ENCODE measurements around the gene DBF4.
"Not testable (repeated sequence)": the region's sequence is repeated elsewhere in the genome, so short reads cannot be mapped to it uniquely, and the experiment has no call there.

DBF4 gene

GRCh38 chr7:87882151-87882937 is 6.1 kb downstream of the DBF4 start:
- DNase-seq: no peak

- no peak for DNase-seq
Observed at GRCh38 chr7:87885018-87885417, 8.7 kb downstream of the DBF4 start.

- no peak for DNase-seq
Observed at GRCh38 chr7:87886875-87887274, 10.6 kb downstream of the DBF4 start.

GRCh38 chr7:87895363-87895762 is 19.1 kb downstream of the DBF4 start:
- DNase-seq: no peak

- no peak for DNase-seq
Observed at GRCh38 chr7:87899255-87899654, 23.0 kb downstream of the DBF4 start.

- not testable (repeated sequence) for DNase-seq
Observed at GRCh38 chr7:87907136-87907906, 31.0 kb downstream of the DBF4 start.

GRCh38 chr7:87908814-87909213 is 32.5 kb downstream of the DBF4 start:
- not testable (repeated sequence) for DNase-seq

- DNase-seq: no peak
Observed at GRCh38 chr7:87912121-87912520, 35.8 kb downstream of the DBF4 start.

GRCh38 chr7:87918740-87919139 is 42.4 kb downstream of the DBF4 start:
- DNase-seq: no peak

GRCh38 chr7:87919875-87920274 is 43.6 kb downstream of the DBF4 start:
- DNase-seq: no peak

- DNase-seq: no peak
Observed at GRCh38 chr7:87920578-87920977, 44.3 kb downstream of the DBF4 start.

GRCh38 chr7:87922759-87923395 is 46.6 kb downstream of the DBF4 start:
- DNase-seq: not testable (repeated sequence)

GRCh38 chr7:87926581-87927461 is 50.5 kb downstream of the DBF4 start:
- no peak for DNase-seq

- DNase-seq: peak in 1 of 58 donors; percentile 34
Observed at GRCh38 chr7:87933605-87933952, 57.3 kb downstream of the DBF4 start.

- DNase-seq: peak; percentile 34 to 96 (median 92)
Observed at GRCh38 chr7:87933953-87934698, 57.8 kb downstream of the DBF4 start, which contains the start of gene ADAM22. TSS of gene ADAM22 (plus strand) at chr7:87934251. CDS start at chr7:87934466, 215 bp downstream.

GRCh38 chr7:87934699-87935383 is 58.5 kb downstream of the DBF4 start:
- DNase-seq: peak in 46 of 58 donors; percentile 6 to 71 (median 36)

GRCh38 chr7:87935384-87935706 is 59.1 kb downstream of the DBF4 start:
- DNase-seq: peak in 1 of 58 donors; percentile 20

GRCh38 chr7:87941138-87941537 is 64.8 kb downstream of the DBF4 start:
- DNase-seq: no peak

- no peak for DNase-seq
Observed at GRCh38 chr7:87944547-87944946, 68.3 kb downstream of the DBF4 start.

GRCh38 chr7:87945926-87946325 is 69.6 kb downstream of the DBF4 start:
- not testable (repeated sequence) for DNase-seq
